H9 (cell line): ENCODE data around the gene C2CD2. TPM values are rescaled to one million over a fixed set of nuclear protein-coding genes. Genes with fewer than 3 reads are reported as not detected.

Source experiments
- DNase-seq: peaks from one replicate; pipeline ENCODE4 v3.0.0-alpha.2; 2017
- H2AFZ ChIP-seq: one replicate; pipeline ENCODE4 v1.6.1; 2013; ENCODE audit warnings: mild to moderate bottlenecking, low read length, control low read depth, moderate library complexity
- H2AK5ac ChIP-seq: 2 replicates; pipeline ENCODE4 v1.6.1; 2013; ENCODE audit warnings: low read length, control low read depth, mixed read lengths; ENCODE audit not compliant: insufficient read length
- H2BK120ac ChIP-seq: one replicate; pipeline ENCODE4 v1.6.1; 2013; ENCODE audit warnings: low read depth, mild to moderate bottlenecking, low read length, control low read depth, inconsistent platforms; ENCODE audit not compliant: poor library complexity, severe bottlenecking
- H2BK12ac ChIP-seq: 2 replicates; pipeline ENCODE4 v1.6.1; 2013; ENCODE audit warnings: low read length, control low read depth, mixed read lengths, low read depth; ENCODE audit not compliant: insufficient read length
- H2BK15ac ChIP-seq: 2 replicates; pipeline ENCODE4 v1.6.1; 2013; ENCODE audit warnings: low read depth, low read length, control low read depth
- H2BK20ac ChIP-seq: one replicate; pipeline ENCODE4 v1.6.1; 2013; ENCODE audit warnings: low read depth, mild to moderate bottlenecking, low read length, control low read depth, inconsistent platforms; ENCODE audit not compliant: poor library complexity, severe bottlenecking
- H2BK5ac ChIP-seq: 2 replicates; pipeline ENCODE4 v1.6.1; 2013; ENCODE audit warnings: low read length, control low read depth, mixed read lengths; ENCODE audit not compliant: insufficient read length
- H3K14ac ChIP-seq: 2 replicates; pipeline ENCODE4 v1.6.1; 2013; ENCODE audit warnings: low read length, control low read depth; ENCODE audit not compliant: insufficient read depth
- H3K18ac ChIP-seq: 2 replicates; pipeline ENCODE4 v1.6.1; 2013; ENCODE audit warnings: low read depth, mild to moderate bottlenecking, mixed read lengths, low read length, control low read depth; ENCODE audit not compliant: insufficient read length
- H3K23ac ChIP-seq: 2 replicates; pipeline ENCODE4 v1.6.1; 2013; ENCODE audit warnings: low read length, control low read depth, mixed read lengths, low read depth; ENCODE audit not compliant: insufficient read length
- H3K23me2 ChIP-seq: 2 replicates; pipeline ENCODE4 v1.6.1; 2013; ENCODE audit warnings: low read depth, mild to moderate bottlenecking, mixed read lengths, low read length, control low read depth; ENCODE audit not compliant: insufficient read length, poor library complexity, severe bottlenecking
- H3K27ac ChIP-seq: 2 replicates; pipeline ENCODE4 v1.5.1; 2013; ENCODE audit warnings: low read length, control low read depth, mixed read lengths, low read depth; ENCODE audit not compliant: insufficient read length
- H3K27me3 ChIP-seq: 2 replicates; pipeline ENCODE4 v1.6.1; 2013; ENCODE audit warnings: low read length, control low read depth, inconsistent platforms; ENCODE audit not compliant: insufficient read depth
- H3K4ac ChIP-seq: 2 replicates; pipeline ENCODE4 v1.6.1; 2013; ENCODE audit warnings: low read depth, mild to moderate bottlenecking, control low read depth, inconsistent platforms, low read length, moderate library complexity
- H3K4me1 ChIP-seq: 2 replicates; pipeline ENCODE4 v1.6.1; 2013; ENCODE audit warnings: low read length, control low read depth, inconsistent platforms; ENCODE audit not compliant: insufficient read depth
- H3K4me2 ChIP-seq: 2 replicates; pipeline ENCODE4 v1.6.1; 2013; ENCODE audit warnings: low read length, control low read depth, mixed read lengths; ENCODE audit not compliant: insufficient read length, insufficient read depth
- H3K56ac ChIP-seq: 2 replicates; pipeline ENCODE4 v1.6.1; 2013; ENCODE audit warnings: low read depth, mild to moderate bottlenecking, mixed read lengths, low read length, control low read depth; ENCODE audit not compliant: insufficient read length
- H3K79me1 ChIP-seq: 2 replicates; pipeline ENCODE4 v1.6.1; 2013; ENCODE audit warnings: low read depth, mild to moderate bottlenecking, moderate library complexity, low read length, control low read depth, inconsistent platforms; ENCODE audit not compliant: insufficient read depth, poor library complexity, severe bottlenecking
- H3K79me2 ChIP-seq: 2 replicates; pipeline ENCODE4 v1.6.1; 2013; ENCODE audit warnings: low read length, control low read depth, inconsistent platforms; ENCODE audit not compliant: insufficient read depth
- H3K9ac ChIP-seq: 2 replicates; pipeline ENCODE4 v1.6.1; 2013; ENCODE audit warnings: low read length, control low read depth, mixed read lengths; ENCODE audit not compliant: insufficient read length; ENCODE audit errors: extremely low read depth
- H3K9me3 ChIP-seq: one replicate; pipeline ENCODE4 v1.6.1; 2013; ENCODE audit warnings: low read depth, low read length, inconsistent platforms; ENCODE audit not compliant: control insufficient read depth
- H3T11ph ChIP-seq: one replicate; pipeline ENCODE4 v1.6.1; 2013; ENCODE audit warnings: mild to moderate bottlenecking, low read length, control low read depth, inconsistent platforms
- H4K20me1 ChIP-seq: one replicate; pipeline ENCODE4 v1.6.1; 2013; ENCODE audit not compliant: control insufficient read depth, insufficient read length, insufficient read depth
- H4K5ac ChIP-seq: 2 replicates; pipeline ENCODE4 v1.6.1; 2013; ENCODE audit warnings: low read depth, mild to moderate bottlenecking, mixed read lengths, low read length, control low read depth; ENCODE audit not compliant: insufficient read length
- H4K8ac ChIP-seq: replicated peaks from 2 replicates; pipeline ENCODE4 v1.6.1; 2013; ENCODE audit warnings: low read length, control low read depth, mixed read lengths, low read depth; ENCODE audit not compliant: insufficient read length
- H4K91ac ChIP-seq: 2 replicates; pipeline ENCODE4 v1.6.1; 2013; ENCODE audit warnings: low read depth, mild to moderate bottlenecking, moderate library complexity, mixed read lengths, low read length, control low read depth; ENCODE audit not compliant: insufficient read length
- H3K27ac Mint-ChIP-seq, 3 experiments: 2 replicates in 2 of 3; 3 replicates in 1 of 3; pipeline ENCODE4 v1.8.0; 2020 to 2021; ENCODE audit warnings: mixed read lengths in 3 of 3, mild to moderate bottlenecking in 1 of 3, moderate library complexity in 1 of 3
- H3K27me3 Mint-ChIP-seq: 2 replicates; pipeline ENCODE4 v1.8.0; 2021; ENCODE audit warnings: low read depth, mild to moderate bottlenecking, moderate library complexity, mixed read lengths
- H3K36me3 Mint-ChIP-seq, 3 experiments: 2 replicates in 2 of 3; 3 replicates in 1 of 3; pipeline ENCODE4 v1.8.0; 2020 to 2021; ENCODE audit warnings: low read depth in 3 of 3, mixed read lengths in 3 of 3; ENCODE audit not compliant: insufficient read depth in 1 of 3
- H3K4me1 Mint-ChIP-seq, 2 experiments: 2 replicates each; pipeline ENCODE4 v1.8.0; 2020; ENCODE audit warnings: mixed read lengths in 2 of 2
- H3K4me3 Mint-ChIP-seq, 2 experiments: 2 replicates in 1 of 2; 3 replicates in 1 of 2; pipeline ENCODE4 v1.8.0; 2020 to 2021; ENCODE audit warnings: mild to moderate bottlenecking in 2 of 2, mixed read lengths in 2 of 2, moderate library complexity in 1 of 2
- H3K9me3 Mint-ChIP-seq, 2 experiments: 2 replicates in 1 of 2; 3 replicates in 1 of 2; pipeline ENCODE4 v1.8.0; 2020; ENCODE audit warnings: mild to moderate bottlenecking in 2 of 2, mixed read lengths in 2 of 2, moderate library complexity in 1 of 2
- CTCF ChIP-seq: fragments of 200-600 bp; sonication (generic); conservative IDR thresholded peaks from 3 replicates; pipeline ENCODE4 v1.8.0; 2021; ENCODE audit warnings: antibody characterized with exemption, mild to moderate bottlenecking
- WGBS: extraction: QIAGEN DNeasy Blood & Tissue Kit; methylation state at CpG from one replicate; pipeline ENCODE4 v1.1.7; 2013; ENCODE audit warnings: missing lambda C conversion rate, low lambda C conversion rate, mixed read lengths; ENCODE audit not compliant: insufficient read length; ENCODE audit errors: extremely low coverage; 5-methylcytosine and 5-hydroxymethylcytosine counted together
- total RNA-seq: library from RNA; stranded (reverse); gene quantifications from 2 replicates; pipeline ENCODE4 v1.2.1, GENCODE V29; 2021

The C2CD2 gene
- total RNA-seq, 1 experiment from 2014 or later: 14.6 TPM

DNA sequence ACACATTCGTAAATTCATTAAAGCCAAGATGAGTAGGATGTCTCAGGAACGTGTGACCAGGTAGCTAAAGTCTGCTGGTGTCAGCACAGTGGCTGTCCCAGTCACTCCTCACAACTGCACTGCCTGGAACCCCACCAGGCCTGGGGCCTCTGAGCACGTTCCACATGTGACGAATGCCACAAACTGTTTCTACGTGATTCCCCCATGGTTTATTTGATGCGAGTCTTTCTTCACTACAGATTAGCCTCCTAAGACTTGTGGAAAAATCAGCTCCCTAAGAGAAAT is 107.8 kb downstream of the C2CD2 start:
- no peak overlapping the region for H3K4ac ChIP-seq
- no peaks in the 10 kb centered on the region for H3K9me3 ChIP-seq
- H2BK5ac ChIP-seq: no peak overlapping the region
- Mint-ChIP-seq H3K9me3 (peaks cover 7 to 8% of the 10 kb centered on the region in 2 experiments), H3K36me3 (peaks cover 18 to 32% (median 23%) of the 10 kb centered on the region in 3 experiments), H3K4me1 (0 out of 4 replicates have a peak, but pooled peaks cover 0 to 4% of the 10 kb centered on the region in 2 experiments), H3K4me3 (no peak overlapping the region), H3K27me3 (no peaks in the 10 kb centered on the region), H3K27ac (peak overlapping the region in 2 of 3 experiments; percentile 23 to 75; a peak in 2 of 7 replicates)
- no peak overlapping the region for H3T11ph ChIP-seq
- no peak overlapping the region for H4K91ac ChIP-seq
- no peaks in the 10 kb centered on the region for H3K79me1 ChIP-seq
- H4K8ac ChIP-seq: no peak overlapping the region
- H3K56ac ChIP-seq: no peak overlapping the region
- H4K5ac ChIP-seq: no peak overlapping the region
- DNase-seq: no peak
- H3K4me1 ChIP-seq: no peaks in the 10 kb centered on the region
- no peak overlapping the region for H2AK5ac ChIP-seq
- H3K18ac ChIP-seq: no peak overlapping the region
- no CpG with 5 or more reads among the region's 6 CpGs for WGBS
- H4K20me1 ChIP-seq: no peaks in the 10 kb centered on the region
- H2BK15ac ChIP-seq: no peak overlapping the region
- no peak overlapping the region for H3K4me2 ChIP-seq
- H2BK120ac ChIP-seq: no peak overlapping the region
- no peaks in the 10 kb centered on the region for H3K27me3 ChIP-seq
- no peaks in the 10 kb centered on the region for H3K79me2 ChIP-seq
- no peak overlapping the region for H3K23ac ChIP-seq
- no peaks in the 10 kb centered on the region for H3K23me2 ChIP-seq
- H3K27ac ChIP-seq: no peak overlapping the region
- H3K14ac ChIP-seq: no peak overlapping the region
- no peak overlapping the region for H2BK20ac ChIP-seq
- TF ChIP-seq CTCF: no peak
- no peak overlapping the region for H2BK12ac ChIP-seq
- H2AFZ ChIP-seq: no peak overlapping the region
- H3K9ac ChIP-seq: no peak overlapping the region
